H9 (cell line): ENCODE results near the gene OMP. TPM values are rescaled to one million over a fixed set of nuclear protein-coding genes. Genes with fewer than 3 reads are reported as not detected.

Source experiments
- DNase-seq: peaks from one replicate; pipeline ENCODE4 v3.0.0-alpha.2; 2017
- H2AFZ ChIP-seq: one replicate; pipeline ENCODE4 v1.6.1; 2013; ENCODE audit warnings: mild to moderate bottlenecking, low read length, control low read depth, moderate library complexity
- H2AK5ac ChIP-seq: 2 replicates; pipeline ENCODE4 v1.6.1; 2013; ENCODE audit warnings: low read length, control low read depth, mixed read lengths; ENCODE audit not compliant: insufficient read length
- H2BK120ac ChIP-seq: one replicate; pipeline ENCODE4 v1.6.1; 2013; ENCODE audit warnings: low read depth, mild to moderate bottlenecking, low read length, control low read depth, inconsistent platforms; ENCODE audit not compliant: poor library complexity, severe bottlenecking
- H2BK12ac ChIP-seq: 2 replicates; pipeline ENCODE4 v1.6.1; 2013; ENCODE audit warnings: low read length, control low read depth, mixed read lengths, low read depth; ENCODE audit not compliant: insufficient read length
- H2BK15ac ChIP-seq: 2 replicates; pipeline ENCODE4 v1.6.1; 2013; ENCODE audit warnings: low read depth, low read length, control low read depth
- H2BK20ac ChIP-seq: one replicate; pipeline ENCODE4 v1.6.1; 2013; ENCODE audit warnings: low read depth, mild to moderate bottlenecking, low read length, control low read depth, inconsistent platforms; ENCODE audit not compliant: poor library complexity, severe bottlenecking
- H2BK5ac ChIP-seq: 2 replicates; pipeline ENCODE4 v1.6.1; 2013; ENCODE audit warnings: low read length, control low read depth, mixed read lengths; ENCODE audit not compliant: insufficient read length
- H3K14ac ChIP-seq: 2 replicates; pipeline ENCODE4 v1.6.1; 2013; ENCODE audit warnings: low read length, control low read depth; ENCODE audit not compliant: insufficient read depth
- H3K18ac ChIP-seq: 2 replicates; pipeline ENCODE4 v1.6.1; 2013; ENCODE audit warnings: low read depth, mild to moderate bottlenecking, mixed read lengths, low read length, control low read depth; ENCODE audit not compliant: insufficient read length
- H3K23ac ChIP-seq: 2 replicates; pipeline ENCODE4 v1.6.1; 2013; ENCODE audit warnings: low read length, control low read depth, mixed read lengths, low read depth; ENCODE audit not compliant: insufficient read length
- H3K23me2 ChIP-seq: 2 replicates; pipeline ENCODE4 v1.6.1; 2013; ENCODE audit warnings: low read depth, mild to moderate bottlenecking, mixed read lengths, low read length, control low read depth; ENCODE audit not compliant: insufficient read length, poor library complexity, severe bottlenecking
- H3K27ac ChIP-seq: 2 replicates; pipeline ENCODE4 v1.5.1; 2013; ENCODE audit warnings: low read length, control low read depth, mixed read lengths, low read depth; ENCODE audit not compliant: insufficient read length
- H3K27me3 ChIP-seq: 2 replicates; pipeline ENCODE4 v1.6.1; 2013; ENCODE audit warnings: low read length, control low read depth, inconsistent platforms; ENCODE audit not compliant: insufficient read depth
- H3K4ac ChIP-seq: 2 replicates; pipeline ENCODE4 v1.6.1; 2013; ENCODE audit warnings: low read depth, mild to moderate bottlenecking, control low read depth, inconsistent platforms, low read length, moderate library complexity
- H3K4me1 ChIP-seq: 2 replicates; pipeline ENCODE4 v1.6.1; 2013; ENCODE audit warnings: low read length, control low read depth, inconsistent platforms; ENCODE audit not compliant: insufficient read depth
- H3K4me2 ChIP-seq: 2 replicates; pipeline ENCODE4 v1.6.1; 2013; ENCODE audit warnings: low read length, control low read depth, mixed read lengths; ENCODE audit not compliant: insufficient read length, insufficient read depth
- H3K56ac ChIP-seq: 2 replicates; pipeline ENCODE4 v1.6.1; 2013; ENCODE audit warnings: low read depth, mild to moderate bottlenecking, mixed read lengths, low read length, control low read depth; ENCODE audit not compliant: insufficient read length
- H3K79me1 ChIP-seq: 2 replicates; pipeline ENCODE4 v1.6.1; 2013; ENCODE audit warnings: low read depth, mild to moderate bottlenecking, moderate library complexity, low read length, control low read depth, inconsistent platforms; ENCODE audit not compliant: insufficient read depth, poor library complexity, severe bottlenecking
- H3K79me2 ChIP-seq: 2 replicates; pipeline ENCODE4 v1.6.1; 2013; ENCODE audit warnings: low read length, control low read depth, inconsistent platforms; ENCODE audit not compliant: insufficient read depth
- H3K9ac ChIP-seq: 2 replicates; pipeline ENCODE4 v1.6.1; 2013; ENCODE audit warnings: low read length, control low read depth, mixed read lengths; ENCODE audit not compliant: insufficient read length; ENCODE audit errors: extremely low read depth
- H3K9me3 ChIP-seq: one replicate; pipeline ENCODE4 v1.6.1; 2013; ENCODE audit warnings: low read depth, low read length, inconsistent platforms; ENCODE audit not compliant: control insufficient read depth
- H3T11ph ChIP-seq: one replicate; pipeline ENCODE4 v1.6.1; 2013; ENCODE audit warnings: mild to moderate bottlenecking, low read length, control low read depth, inconsistent platforms
- H4K20me1 ChIP-seq: one replicate; pipeline ENCODE4 v1.6.1; 2013; ENCODE audit not compliant: control insufficient read depth, insufficient read length, insufficient read depth
- H4K5ac ChIP-seq: 2 replicates; pipeline ENCODE4 v1.6.1; 2013; ENCODE audit warnings: low read depth, mild to moderate bottlenecking, mixed read lengths, low read length, control low read depth; ENCODE audit not compliant: insufficient read length
- H4K8ac ChIP-seq: replicated peaks from 2 replicates; pipeline ENCODE4 v1.6.1; 2013; ENCODE audit warnings: low read length, control low read depth, mixed read lengths, low read depth; ENCODE audit not compliant: insufficient read length
- H4K91ac ChIP-seq: 2 replicates; pipeline ENCODE4 v1.6.1; 2013; ENCODE audit warnings: low read depth, mild to moderate bottlenecking, moderate library complexity, mixed read lengths, low read length, control low read depth; ENCODE audit not compliant: insufficient read length
- H3K27ac Mint-ChIP-seq, 3 experiments: 2 replicates in 2 of 3; 3 replicates in 1 of 3; pipeline ENCODE4 v1.8.0; 2020 to 2021; ENCODE audit warnings: mixed read lengths in 3 of 3, mild to moderate bottlenecking in 1 of 3, moderate library complexity in 1 of 3
- H3K27me3 Mint-ChIP-seq: 2 replicates; pipeline ENCODE4 v1.8.0; 2021; ENCODE audit warnings: low read depth, mild to moderate bottlenecking, moderate library complexity, mixed read lengths
- H3K36me3 Mint-ChIP-seq, 3 experiments: 2 replicates in 2 of 3; 3 replicates in 1 of 3; pipeline ENCODE4 v1.8.0; 2020 to 2021; ENCODE audit warnings: low read depth in 3 of 3, mixed read lengths in 3 of 3; ENCODE audit not compliant: insufficient read depth in 1 of 3
- H3K4me1 Mint-ChIP-seq, 2 experiments: 2 replicates each; pipeline ENCODE4 v1.8.0; 2020; ENCODE audit warnings: mixed read lengths in 2 of 2
- H3K4me3 Mint-ChIP-seq, 2 experiments: 2 replicates in 1 of 2; 3 replicates in 1 of 2; pipeline ENCODE4 v1.8.0; 2020 to 2021; ENCODE audit warnings: mild to moderate bottlenecking in 2 of 2, mixed read lengths in 2 of 2, moderate library complexity in 1 of 2
- H3K9me3 Mint-ChIP-seq, 2 experiments: 2 replicates in 1 of 2; 3 replicates in 1 of 2; pipeline ENCODE4 v1.8.0; 2020; ENCODE audit warnings: mild to moderate bottlenecking in 2 of 2, mixed read lengths in 2 of 2, moderate library complexity in 1 of 2
- CTCF ChIP-seq: fragments of 200-600 bp; sonication (generic); conservative IDR thresholded peaks from 3 replicates; pipeline ENCODE4 v1.8.0; 2021; ENCODE audit warnings: antibody characterized with exemption, mild to moderate bottlenecking
- WGBS: extraction: QIAGEN DNeasy Blood & Tissue Kit; methylation state at CpG from one replicate; pipeline ENCODE4 v1.1.7; 2013; ENCODE audit warnings: missing lambda C conversion rate, low lambda C conversion rate, mixed read lengths; ENCODE audit not compliant: insufficient read length; ENCODE audit errors: extremely low coverage; 5-methylcytosine and 5-hydroxymethylcytosine counted together
- total RNA-seq: library from RNA; stranded (reverse); gene quantifications from 2 replicates; pipeline ENCODE4 v1.2.1, GENCODE V29; 2021

OMP gene
- total RNA-seq, 1 experiment from 2014 or later = not detected

- Histone ChIP-seq H2BK20ac (no peak overlapping the region), H4K5ac (no peak overlapping the region), H3K9ac (no peak overlapping the region), H4K8ac (no peak overlapping the region), H3K79me2 (no peaks in the 10 kb centered on the region), H2BK120ac (no peak overlapping the region), H2AK5ac (no peak overlapping the region), H2BK15ac (no peak overlapping the region), H3K4me2 (no peak overlapping the region), H3K14ac (no peak overlapping the region), H2AFZ (no peak overlapping the region), H2BK12ac (no peak overlapping the region), H3K23me2 (no peaks in the 10 kb centered on the region), H2BK5ac (no peak overlapping the region), H3T11ph (no peak overlapping the region), H3K4me1 (no peaks in the 10 kb centered on the region), H3K4ac (no peak overlapping the region), H4K91ac (no peak overlapping the region), H3K23ac (no peak overlapping the region), H3K56ac (no peak overlapping the region), H3K79me1 (no peaks in the 10 kb centered on the region), H3K9me3 (no peaks in the 10 kb centered on the region), H3K18ac (no peak overlapping the region), H4K20me1 (no peaks in the 10 kb centered on the region), H3K27me3 (no peaks in the 10 kb centered on the region), H3K27ac (no peak overlapping the region)
- H3K36me3 Mint-ChIP-seq = no peaks in the 10 kb centered on the region; a peak in 1 of 7 replicates
- no peak for TF ChIP-seq CTCF
- H3K4me1 Mint-ChIP-seq = peaks cover 5 to 8% of the 10 kb centered on the region in 2 experiments
- no peak for DNase-seq
- no peaks in the 10 kb centered on the region for H3K9me3 Mint-ChIP-seq
- H3K27me3 Mint-ChIP-seq = peaks cover 2% of the 10 kb centered on the region; the same call in 1 of the 2 replicates
- no CpG with 5 or more reads among the region's 11 CpGs for WGBS
- H3K27ac Mint-ChIP-seq = no peak overlapping the region; a peak in 1 of 7 replicates
- H3K4me3 Mint-ChIP-seq = no peak overlapping the region
Measured at GRCh38 chr11:77109236-77110019, 6.8 kb downstream of the OMP start.
